ENCODE data around the gene DARS1.

Gene DARS1

GRCh38 chr2:136013136-136013685, 27.8 kb upstream of the DARS1 start:
- no peak for ATAC-seq
- TF ChIP-seq, protein P1, sequence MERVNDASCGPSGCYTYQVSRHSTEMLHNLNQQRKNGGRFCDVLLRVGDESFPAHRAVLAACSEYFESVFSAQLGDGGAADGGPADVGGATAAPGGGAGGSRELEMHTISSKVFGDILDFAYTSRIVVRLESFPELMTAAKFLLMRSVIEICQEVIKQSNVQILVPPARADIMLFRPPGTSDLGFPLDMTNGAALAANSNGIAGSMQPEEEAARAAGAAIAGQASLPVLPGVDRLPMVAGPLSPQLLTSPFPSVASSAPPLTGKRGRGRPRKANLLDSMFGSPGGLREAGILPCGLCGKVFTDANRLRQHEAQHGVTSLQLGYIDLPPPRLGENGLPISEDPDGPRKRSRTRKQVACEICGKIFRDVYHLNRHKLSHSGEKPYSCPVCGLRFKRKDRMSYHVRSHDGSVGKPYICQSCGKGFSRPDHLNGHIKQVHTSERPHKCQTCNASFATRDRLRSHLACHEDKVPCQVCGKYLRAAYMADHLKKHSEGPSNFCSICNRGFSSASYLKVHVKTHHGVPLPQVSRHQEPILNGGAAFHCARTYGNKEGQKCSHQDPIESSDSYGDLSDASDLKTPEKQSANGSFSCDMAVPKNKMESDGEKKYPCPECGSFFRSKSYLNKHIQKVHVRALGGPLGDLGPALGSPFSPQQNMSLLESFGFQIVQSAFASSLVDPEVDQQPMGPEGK (CRISPR knock-in tag; IDR thresholded peaks at IDR 0.05; ENCODE audit: borderline replicate concordance): no peak
- no peak for TF ChIP-seq ZNF565 (CRISPR knock-in tag; conservative IDR thresholded peaks at IDR 0.05; ENCODE audit: low read depth)
- TF ChIP-seq SNAI2 (CRISPR knock-in tag; IDR thresholded peaks at IDR 0.05): no peak
- no peak for TF ChIP-seq TSHZ2 (CRISPR knock-in tag; IDR thresholded peaks at IDR 0.05)
- no peak for TF ChIP-seq ZFP3 (CRISPR knock-in tag; IDR thresholded peaks at IDR 0.05)
- no peak for TF ChIP-seq TOX (CRISPR knock-in tag; IDR thresholded peaks at IDR 0.05; ENCODE audit: borderline replicate concordance)
- no peak for TF ChIP-seq RARB (CRISPR knock-in tag; IDR thresholded peaks at IDR 0.05)

DNA sequence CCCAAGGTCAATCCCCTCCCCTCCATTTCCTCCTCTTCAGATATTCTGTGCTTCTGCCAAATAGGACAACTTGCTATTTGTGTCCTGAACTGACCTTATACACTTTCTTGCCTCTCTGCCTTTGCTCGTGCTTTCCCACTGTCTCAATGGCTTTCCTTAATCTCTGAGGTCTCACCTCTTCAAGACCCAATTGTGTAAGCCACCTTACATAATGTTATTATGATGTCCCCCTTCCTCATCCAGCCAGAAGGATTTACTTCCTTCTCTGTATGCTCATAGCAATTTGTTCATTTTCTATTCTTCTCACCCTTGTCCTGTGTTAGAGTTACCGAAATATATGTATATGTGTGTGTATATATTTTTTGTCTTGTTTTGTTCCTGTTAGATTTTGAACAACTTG, 26.9 kb upstream of the DARS1 start:
- no peak for TF ChIP-seq TSHZ2 (CRISPR knock-in tag; IDR thresholded peaks at IDR 0.05)
- no peak for ATAC-seq

DNA sequence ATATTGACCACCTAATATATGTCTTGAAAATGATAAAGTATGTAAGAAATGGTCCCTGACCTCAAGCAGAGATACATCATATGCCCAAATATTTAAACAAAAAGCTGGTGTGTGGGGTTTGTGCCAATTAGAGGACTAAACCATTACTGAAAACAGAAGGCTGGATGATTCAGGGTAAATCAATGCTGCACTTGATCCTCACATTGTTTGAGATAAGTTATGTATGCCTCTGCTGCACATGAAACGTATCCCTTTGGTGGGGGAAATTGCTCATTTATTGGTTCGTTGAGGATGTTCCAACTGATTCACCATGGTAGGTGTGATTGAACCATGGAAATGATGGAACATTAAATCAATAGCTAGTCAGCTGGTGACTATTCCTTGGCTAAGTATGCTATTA, 24.7 kb upstream of the DARS1 start:
- TF ChIP-seq GLIS3 (CRISPR knock-in tag; IDR thresholded peaks at IDR 0.05): no peak
- TF ChIP-seq ZNF70 (CRISPR knock-in tag; IDR thresholded peaks at IDR 0.05): no peak
- no peak for TF ChIP-seq TCF4 (CRISPR knock-in tag; IDR thresholded peaks at IDR 0.05; ENCODE audit: borderline replicate concordance)
- TF ChIP-seq ARNTL (CRISPR knock-in tag; IDR thresholded peaks at IDR 0.05; ENCODE audit: borderline replicate concordance, low read depth): no peak
- TF ChIP-seq ESRRG (CRISPR knock-in tag; IDR thresholded peaks at IDR 0.05): no peak
- TF ChIP-seq ZFP30 (CRISPR knock-in tag; IDR thresholded peaks at IDR 0.05): no peak
- no peak for ATAC-seq

DNA sequence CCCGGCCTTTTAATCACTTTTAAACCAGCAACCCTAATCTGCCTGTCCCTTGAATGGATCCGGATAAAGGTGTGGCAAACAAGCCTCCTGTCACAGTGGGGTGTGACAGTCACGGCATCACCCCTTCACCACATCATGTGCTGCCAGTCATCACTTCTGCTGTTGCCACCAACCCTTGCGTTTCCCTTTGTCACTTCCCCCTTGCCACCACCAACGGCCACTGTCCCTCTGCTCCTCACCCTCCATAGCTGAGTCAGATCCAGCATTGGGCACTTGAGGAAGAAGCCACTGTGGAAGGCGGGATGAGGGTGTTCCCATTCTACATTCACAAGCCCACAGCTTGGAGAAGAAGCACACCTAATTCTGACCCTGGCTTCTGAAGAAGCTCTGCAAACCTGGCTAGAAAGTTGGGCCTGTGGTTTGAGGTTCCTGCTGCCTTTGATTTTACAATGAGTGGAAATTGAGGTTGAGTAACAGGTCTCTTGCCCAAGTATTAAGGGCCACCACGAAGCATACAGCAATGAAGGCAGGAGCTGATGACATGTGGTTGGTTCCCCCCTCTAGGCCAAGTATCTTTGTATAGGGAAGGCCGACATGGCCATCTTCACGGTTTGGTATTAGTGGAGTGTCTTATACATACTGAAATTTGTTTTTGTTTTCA, 22.9 kb upstream of the DARS1 start:
- TF ChIP-seq ZNF8 (CRISPR knock-in tag; IDR thresholded peaks at IDR 0.05) (no peak), ARNTL (CRISPR knock-in tag; IDR thresholded peaks at IDR 0.05; ENCODE audit: borderline replicate concordance, low read depth) (no peak), ESRRG (CRISPR knock-in tag; IDR thresholded peaks at IDR 0.05) (no peak), ISL1 (CRISPR knock-in tag; IDR thresholded peaks at IDR 0.05) (no peak), TOX (CRISPR knock-in tag; IDR thresholded peaks at IDR 0.05; ENCODE audit: borderline replicate concordance) (no peak), GLIS3 (CRISPR knock-in tag; IDR thresholded peaks at IDR 0.05) (no peak), SNAI2 (CRISPR knock-in tag; IDR thresholded peaks at IDR 0.05) (no peak), BACH2 (CRISPR knock-in tag; IDR thresholded peaks at IDR 0.05; ENCODE audit: borderline replicate concordance) (no peak)
- TF ChIP-seq, protein P1 (CRISPR knock-in tag; IDR thresholded peaks at IDR 0.05; ENCODE audit: borderline replicate concordance): no peak
- TF ChIP-seq, protein P2, sequence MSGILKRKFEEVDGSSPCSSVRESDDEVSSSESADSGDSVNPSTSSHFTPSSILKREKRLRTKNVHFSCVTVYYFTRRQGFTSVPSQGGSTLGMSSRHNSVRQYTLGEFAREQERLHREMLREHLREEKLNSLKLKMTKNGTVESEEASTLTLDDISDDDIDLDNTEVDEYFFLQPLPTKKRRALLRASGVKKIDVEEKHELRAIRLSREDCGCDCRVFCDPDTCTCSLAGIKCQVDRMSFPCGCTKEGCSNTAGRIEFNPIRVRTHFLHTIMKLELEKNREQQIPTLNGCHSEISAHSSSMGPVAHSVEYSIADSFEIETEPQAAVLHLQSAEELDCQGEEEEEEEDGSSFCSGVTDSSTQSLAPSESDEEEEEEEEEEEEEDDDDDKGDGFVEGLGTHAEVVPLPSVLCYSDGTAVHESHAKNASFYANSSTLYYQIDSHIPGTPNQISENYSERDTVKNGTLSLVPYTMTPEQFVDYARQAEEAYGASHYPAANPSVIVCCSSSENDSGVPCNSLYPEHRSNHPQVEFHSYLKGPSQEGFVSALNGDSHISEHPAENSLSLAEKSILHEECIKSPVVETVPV (CRISPR knock-in tag; IDR thresholded peaks at IDR 0.05): no peak
- no peak for ATAC-seq
